GM10266 (cell line): ENCODE results near the gene OTOS.

Experiments used
- DNase-seq: peaks from one replicate; pipeline ENCODE4 v3.0.0; 2012; ENCODE audit errors: extremely low spot score
- CTCF ChIP-seq: IDR thresholded peaks from 2 replicates; pipeline ENCODE4 v1.5.1; 2012; ENCODE audit warnings: mild to moderate bottlenecking, low read depth; ENCODE audit not compliant: control insufficient read depth, insufficient read depth; ENCODE audit errors: missing control alignments

Gene OTOS

GRCh38 chr2:240168041-240168440 is 27.6 kb upstream of the OTOS start:
- DNase-seq = no peak
- TF ChIP-seq CTCF = no peak

GRCh38 chr2:240167588-240167880 is 27.1 kb upstream of the OTOS start:
- no peak for TF ChIP-seq CTCF
- no peak for DNase-seq

GRCh38 chr2:240166761-240167587 is 26.5 kb upstream of the OTOS start:
- TF ChIP-seq CTCF = no peak
- no peak for DNase-seq

- TF ChIP-seq CTCF = no peak
- DNase-seq = no peak
Measured at GRCh38 chr2:240166191-240166590, 25.7 kb upstream of the OTOS start.

GRCh38 chr2:240165661-240166060 is 25.2 kb upstream of the OTOS start:
- no peak for TF ChIP-seq CTCF
- DNase-seq = no peak

GRCh38 chr2:240165034-240165433 is 24.6 kb upstream of the OTOS start:
- no peak for DNase-seq
- no peak for TF ChIP-seq CTCF

- DNase-seq = no peak
- TF ChIP-seq CTCF = no peak
Measured at GRCh38 chr2:240164586-240164985, 24.1 kb upstream of the OTOS start.
